Medulla oblongata (tissue), 1 donor: Measurements from ENCODE around the gene BEX2.

Source experiments
- DNase-seq: peaks from one replicate; pipeline ENCODE4 v3.0.0-alpha.2; 2015; ENCODE audit errors: extremely low spot score

The BEX2 gene

DNA sequence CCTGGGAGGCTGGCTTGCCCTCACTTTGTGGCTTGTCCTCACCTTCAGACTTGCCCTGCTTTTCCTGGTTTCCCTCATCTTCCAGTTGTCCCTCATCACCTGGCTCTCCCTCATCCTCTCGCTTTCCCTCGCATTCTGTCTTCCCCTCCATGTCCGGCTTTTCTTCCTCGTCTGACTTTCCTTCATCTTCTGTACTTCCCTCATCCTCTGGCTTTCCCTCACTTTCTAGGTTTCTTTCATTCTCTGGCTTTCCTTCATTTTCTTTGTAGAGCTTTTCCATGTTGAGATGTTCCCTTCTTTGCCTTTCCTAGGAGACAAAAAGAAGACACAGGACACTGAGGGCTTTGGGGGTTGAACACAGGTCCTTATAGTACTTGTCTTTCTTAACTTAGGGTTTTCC lies 36.5 kb downstream of the BEX2 start:
- DNase-seq: no peak
